NCI-H146 (cell line): Measurements from ENCODE around the gene ATP6V1F.
A peak's percentile ranks its signal among the peaks of the same experiment; 100 is the strongest.

ENCODE experiments used
- DNase-seq: peaks from one replicate; lab custom pipeline; 2025; lab: John Stamatoyannopoulos, UW

ATP6V1F gene

GRCh38 chr7:128835790-128836641, 26.6 kb upstream of the ATP6V1F start:
- DNase-seq = no peak

- no peak for DNase-seq
Measured at GRCh38 chr7:128836729-128837348, 25.8 kb upstream of the ATP6V1F start.

GRCh38 chr7:128837521-128837921, 25.1 kb upstream of the ATP6V1F start:
- no peak for DNase-seq

GRCh38 chr7:128838109-128838779, 24.4 kb upstream of the ATP6V1F start:
- no peak for DNase-seq

DNA sequence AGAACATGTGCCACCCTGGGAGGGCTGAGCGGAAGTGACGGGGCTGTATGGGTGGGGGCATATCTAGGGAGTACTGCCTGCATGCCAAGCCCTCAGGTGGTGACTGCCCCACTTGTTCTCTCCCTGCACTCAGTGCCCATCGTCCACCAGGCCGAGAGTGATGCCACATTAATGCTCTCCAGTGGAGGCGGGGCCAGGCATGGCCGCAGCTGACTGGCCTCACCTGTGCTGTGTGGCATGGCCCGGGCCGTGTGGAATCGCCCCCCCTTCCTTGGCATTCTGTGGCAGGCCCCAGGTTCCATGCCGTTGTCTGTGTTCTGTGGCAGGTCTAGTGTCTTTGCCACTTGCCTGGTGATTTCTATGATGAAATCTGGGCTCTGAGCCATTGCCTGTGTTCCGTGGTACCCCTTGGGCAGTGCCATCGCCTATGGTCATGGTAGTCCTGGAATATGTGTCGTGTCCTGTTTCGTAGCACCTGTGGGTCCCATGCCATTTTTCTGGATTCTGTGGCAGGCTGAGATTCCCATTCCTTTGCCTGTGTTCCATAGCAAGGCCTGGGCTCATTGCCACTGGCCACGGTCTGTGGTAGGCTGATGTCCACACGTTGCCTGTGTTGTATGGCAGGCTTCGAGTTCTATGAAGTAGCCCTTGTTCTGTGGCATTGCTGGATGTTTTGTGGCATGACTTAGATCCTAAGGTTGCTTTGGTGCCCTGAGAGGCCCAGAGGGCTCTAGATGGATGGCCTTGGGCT, 23.5 kb upstream of the ATP6V1F start:
- DNase-seq = no peak

DNA sequence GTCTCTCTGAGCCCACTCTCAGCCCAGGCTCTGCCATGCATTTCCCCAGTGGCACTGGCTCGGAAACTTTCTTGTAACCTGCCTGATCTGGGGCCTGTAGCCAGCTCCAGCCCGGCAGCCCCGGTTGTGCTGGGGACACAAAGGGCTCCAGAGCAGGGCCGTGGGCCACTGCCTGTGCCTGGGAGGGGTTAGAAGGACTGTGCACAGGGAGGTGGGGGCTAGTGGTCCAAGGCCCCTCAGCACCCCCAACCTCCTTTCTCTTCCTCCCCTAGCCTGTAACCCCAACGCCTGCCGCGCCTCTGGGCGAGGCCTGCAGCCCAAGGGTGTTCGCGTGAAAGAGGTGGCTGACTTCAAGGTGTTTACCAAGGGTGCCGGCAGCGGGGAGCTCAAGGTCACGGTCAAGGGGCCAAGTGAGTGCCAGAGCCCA, 22.9 kb upstream of the ATP6V1F start:
- no peak for DNase-seq

DNA sequence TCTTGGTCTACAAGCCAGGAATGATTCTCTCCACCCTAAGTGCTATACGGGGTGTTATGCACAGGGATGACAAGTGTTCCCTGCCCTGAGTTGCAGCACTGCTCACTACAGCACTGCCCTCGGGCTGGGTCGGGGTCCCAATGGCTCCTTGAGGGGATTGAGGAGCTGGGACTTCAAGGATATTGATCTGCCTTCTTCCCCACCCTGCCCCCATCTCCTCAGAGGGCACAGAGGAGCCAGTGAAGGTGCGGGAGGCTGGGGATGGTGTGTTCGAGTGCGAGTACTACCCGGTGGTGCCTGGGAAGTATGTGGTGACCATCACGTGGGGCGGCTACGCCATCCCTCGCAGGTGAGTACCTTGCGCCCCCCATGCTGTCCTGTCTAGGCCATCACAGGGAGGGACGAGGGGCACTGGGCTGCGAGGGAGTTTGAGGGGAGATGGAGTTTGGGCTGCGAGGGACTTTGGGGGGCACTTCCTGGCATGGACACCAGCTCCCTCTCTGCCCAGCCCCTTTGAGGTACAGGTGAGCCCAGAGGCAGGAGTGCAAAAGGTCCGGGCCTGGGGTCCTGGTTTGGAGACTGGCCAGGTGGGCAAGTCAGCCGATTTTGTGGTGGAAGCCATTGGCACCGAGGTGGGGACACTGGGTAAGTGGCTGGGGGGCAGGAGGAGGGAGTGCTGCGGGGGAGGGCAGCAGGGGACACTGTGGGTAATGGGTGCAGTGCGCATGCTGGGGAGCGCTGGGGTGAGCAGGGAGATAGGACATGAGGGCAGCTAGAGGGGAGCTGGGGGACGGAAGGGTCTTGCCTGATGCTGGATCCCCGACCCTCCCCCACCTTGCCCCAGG, 22.1 kb upstream of the ATP6V1F start:
- no peak for DNase-seq

DNA sequence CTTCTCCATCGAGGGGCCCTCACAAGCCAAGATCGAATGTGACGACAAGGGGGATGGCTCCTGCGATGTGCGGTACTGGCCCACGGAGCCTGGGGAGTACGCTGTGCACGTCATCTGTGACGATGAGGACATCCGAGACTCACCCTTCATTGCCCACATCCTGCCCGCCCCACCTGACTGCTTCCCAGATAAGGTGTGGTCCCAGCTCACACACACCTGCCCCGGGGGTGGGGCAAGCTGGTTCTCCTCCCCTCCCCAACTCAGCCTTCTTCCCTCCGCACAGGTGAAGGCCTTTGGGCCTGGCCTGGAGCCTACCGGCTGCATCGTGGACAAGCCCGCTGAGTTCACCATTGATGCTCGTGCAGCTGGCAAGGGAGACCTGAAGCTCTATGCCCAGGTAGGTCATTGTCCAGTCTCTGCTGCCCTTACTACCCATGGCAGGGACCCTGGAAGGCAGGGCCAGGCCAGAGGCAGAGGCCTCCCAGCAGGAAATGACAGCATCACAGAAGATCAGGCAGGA, 21.4 kb upstream of the ATP6V1F start:
- peak; percentile 8 for DNase-seq

DNA sequence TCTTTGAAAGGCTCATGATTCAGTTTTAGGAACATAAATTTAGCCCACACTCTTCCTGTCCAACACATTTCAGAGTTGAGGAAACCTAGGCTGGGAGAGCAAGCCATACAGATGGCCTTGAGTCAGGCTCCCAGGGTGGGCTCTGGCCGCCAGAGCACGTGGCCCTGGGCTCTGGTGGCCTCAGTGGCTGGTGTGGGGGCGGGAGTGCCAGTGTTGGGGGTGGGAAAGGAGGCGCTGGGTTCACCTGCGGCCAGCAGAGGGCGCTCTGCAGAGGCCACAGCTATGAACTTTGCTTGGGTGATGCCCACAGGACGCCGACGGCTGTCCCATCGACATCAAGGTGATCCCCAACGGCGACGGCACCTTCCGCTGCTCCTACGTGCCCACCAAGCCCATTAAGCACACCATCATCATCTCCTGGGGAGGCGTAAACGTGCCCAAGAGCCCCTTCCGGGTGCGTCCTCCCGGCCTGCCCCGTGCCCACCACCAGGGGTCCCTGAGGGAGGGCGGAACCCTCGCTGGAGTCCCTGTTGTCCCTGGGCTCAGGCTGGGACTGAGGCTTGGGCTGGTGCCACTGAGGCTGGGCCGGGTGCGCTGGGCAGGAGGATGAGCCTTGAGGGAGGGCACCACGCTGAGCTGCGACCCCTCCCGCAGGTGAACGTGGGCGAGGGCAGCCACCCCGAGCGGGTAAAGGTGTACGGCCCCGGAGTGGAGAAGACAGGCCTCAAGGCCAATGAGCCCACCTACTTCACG, 20.6 kb upstream of the ATP6V1F start:
- DNase-seq = no peak

- no peak for DNase-seq
Measured at GRCh38 chr7:128842674-128843641, 19.7 kb upstream of the ATP6V1F start.

GRCh38 chr7:128843938-128844621, 18.6 kb upstream of the ATP6V1F start:
- no peak for DNase-seq

DNA sequence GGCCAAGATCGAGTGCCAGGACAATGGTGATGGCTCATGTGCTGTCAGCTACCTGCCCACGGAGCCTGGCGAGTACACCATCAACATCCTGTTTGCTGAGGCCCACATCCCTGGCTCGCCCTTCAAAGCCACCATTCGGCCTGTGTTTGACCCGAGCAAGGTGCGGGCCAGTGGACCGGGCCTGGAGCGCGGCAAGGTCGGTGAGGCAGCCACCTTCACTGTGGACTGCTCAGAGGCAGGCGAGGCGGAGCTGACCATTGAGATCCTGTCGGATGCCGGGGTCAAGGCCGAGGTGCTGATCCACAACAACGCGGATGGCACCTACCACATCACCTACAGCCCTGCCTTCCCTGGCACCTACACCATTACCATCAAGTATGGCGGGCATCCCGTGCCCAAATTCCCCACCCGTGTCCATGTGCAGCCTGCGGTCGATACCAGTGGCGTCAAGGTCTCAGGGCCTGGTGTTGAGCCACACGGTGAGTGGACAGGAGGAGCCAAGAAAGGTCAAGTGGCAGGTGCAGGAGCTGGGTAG, 17.8 kb upstream of the ATP6V1F start:
- no peak for DNase-seq

GRCh38 chr7:128845475-128845874, 17.2 kb upstream of the ATP6V1F start:
- DNase-seq = no peak

GRCh38 chr7:128845987-128846386, 16.7 kb upstream of the ATP6V1F start:
- peak; percentile 8 for DNase-seq

DNA sequence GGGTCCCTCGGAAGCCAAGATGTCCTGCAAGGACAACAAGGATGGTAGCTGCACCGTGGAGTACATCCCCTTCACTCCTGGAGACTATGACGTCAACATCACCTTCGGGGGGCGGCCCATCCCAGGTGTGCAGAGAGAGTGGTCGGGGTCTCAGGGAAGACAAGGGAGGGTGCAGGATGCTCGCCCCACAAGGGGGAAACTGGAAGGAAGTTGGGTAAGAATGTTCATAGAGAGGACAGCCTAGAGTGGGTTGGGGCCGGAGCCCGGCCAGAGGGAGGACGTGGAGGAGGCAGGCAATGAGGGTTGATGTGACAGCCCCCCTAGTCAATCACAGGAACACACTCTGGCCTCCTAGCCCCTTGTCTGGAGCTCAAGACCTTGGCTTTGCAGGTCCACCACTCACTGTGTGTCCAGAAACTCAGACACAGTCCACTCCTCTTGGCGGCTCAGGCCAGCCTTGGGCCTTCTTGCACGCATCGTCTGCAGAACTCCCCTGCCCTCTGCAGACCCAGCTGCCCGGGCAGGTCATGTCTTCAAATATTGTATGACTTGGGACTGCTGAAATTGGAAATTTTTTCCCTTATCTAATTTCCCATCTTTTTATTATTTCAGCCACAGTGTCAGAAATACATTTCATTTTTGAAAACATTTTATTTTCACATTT, 15.7 kb upstream of the ATP6V1F start:
- DNase-seq = no peak

DNA sequence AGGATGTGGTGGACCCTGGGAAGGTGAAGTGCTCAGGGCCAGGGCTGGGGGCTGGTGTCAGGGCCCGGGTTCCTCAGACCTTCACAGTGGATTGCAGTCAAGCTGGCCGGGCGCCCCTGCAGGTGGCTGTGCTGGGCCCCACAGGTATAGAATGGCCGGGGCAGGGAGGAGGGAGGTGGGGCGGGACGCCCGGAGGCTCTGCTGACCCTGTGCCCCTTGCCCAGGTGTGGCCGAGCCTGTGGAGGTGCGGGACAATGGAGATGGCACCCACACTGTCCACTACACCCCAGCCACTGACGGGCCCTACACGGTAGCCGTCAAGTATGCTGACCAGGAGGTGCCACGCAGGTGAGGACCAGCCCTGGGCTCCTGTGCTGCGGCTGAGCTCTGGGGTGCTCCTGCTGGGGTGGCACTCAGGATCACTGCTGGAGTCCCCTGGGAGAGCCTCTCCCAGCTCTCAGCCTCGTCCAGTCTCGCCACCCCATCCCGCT, 14.9 kb upstream of the ATP6V1F start:
- DNase-seq = no peak
